GM18909 (cell line): ENCODE data around the gene NSUN2.
"Not testable (repeated sequence)": the region's sequence is repeated elsewhere in the genome, so short reads cannot be mapped to it uniquely, and the experiment has no call there.

Experiments
- ATAC-seq: cut with Tn5 transposase; IDR thresholded peaks from one replicate; pipeline ENCODE4 v1.9.1; 2021; ENCODE audit warnings: mild to moderate bottlenecking; ENCODE audit not compliant: unreplicated experiment, poor library complexity

Gene NSUN2

DNA sequence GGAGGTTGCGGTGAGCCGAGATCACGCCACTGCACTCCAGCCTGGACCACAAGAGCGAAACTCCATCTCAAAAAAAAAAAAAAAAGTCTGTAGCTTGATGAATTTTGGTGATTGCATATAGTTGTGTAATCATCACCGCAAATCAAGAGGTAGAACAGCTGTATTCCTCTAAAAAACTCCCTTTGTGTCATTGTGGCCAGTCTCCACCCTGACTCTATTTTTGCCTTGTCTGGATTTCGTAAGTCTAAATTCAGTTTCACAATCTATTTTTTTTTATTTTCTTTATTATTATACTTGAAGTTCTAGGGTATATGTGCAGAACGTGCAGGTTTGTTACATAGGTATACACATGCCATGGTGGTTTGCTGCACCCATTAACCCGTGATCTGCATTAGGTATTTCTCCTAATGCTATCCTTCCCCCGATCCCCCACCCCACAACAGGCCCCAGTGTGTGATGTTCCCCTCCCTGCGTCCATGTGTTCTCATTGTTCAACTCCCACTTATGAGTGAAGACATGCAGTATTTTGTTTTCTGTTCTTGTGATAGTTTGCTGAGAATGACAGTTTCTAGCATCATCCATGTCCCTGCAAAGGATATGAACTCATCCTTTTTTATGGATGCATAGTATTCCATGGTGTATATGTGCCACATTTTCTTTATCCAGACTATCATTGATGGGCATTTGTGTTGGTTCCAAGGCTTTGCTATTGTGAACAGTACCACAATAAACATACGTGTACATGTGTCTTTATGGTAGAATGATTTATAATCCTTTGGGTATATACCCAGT lies 12.9 kb upstream of the NSUN2 start:
- not testable (repeated sequence) for ATAC-seq

DNA sequence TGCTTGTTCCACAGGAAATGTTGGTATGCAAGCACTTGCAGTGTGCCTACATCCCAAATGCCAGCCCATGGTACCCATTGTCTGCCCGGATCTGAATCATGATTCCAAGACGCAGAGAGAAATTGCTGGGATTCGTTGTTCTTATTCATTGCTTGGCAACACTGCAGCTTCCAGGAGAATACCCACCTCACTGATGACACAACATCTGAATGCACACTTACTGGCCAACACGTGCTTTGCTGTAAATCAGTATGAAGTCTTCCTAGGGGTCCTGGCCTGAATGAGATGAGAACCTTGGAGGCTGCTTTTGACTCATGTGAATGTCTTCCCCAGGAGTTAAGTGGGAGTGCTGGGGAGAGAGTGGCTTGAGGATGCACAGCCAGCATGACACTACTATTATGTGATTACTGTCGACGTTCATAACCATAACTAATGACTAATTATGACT lies 12.0 kb upstream of the NSUN2 start:
- no peak for ATAC-seq

- no peak for ATAC-seq
Observed at GRCh38 chr5:6642655-6643054, 9.8 kb upstream of the NSUN2 start.

DNA sequence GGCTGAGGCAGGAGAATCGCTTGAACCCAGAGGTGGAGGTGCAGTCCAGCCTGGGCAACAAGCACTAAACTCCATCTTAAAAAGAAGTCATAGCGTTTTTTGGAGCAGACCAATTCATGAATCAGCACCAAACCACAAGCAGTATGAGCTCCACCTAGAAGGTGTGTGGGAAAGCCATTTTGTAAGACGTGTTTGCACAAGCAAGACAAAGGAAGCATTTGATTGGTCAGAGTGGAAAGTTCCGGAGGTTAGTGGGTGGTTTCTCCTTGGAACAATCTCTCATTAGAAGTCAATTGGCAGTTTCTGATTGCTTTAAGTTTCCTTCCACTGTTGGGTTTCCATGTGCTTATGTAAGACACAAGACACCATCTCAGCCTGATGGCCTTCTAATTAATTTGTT lies 5.4 kb upstream of the NSUN2 start:
- no peak for ATAC-seq

DNA sequence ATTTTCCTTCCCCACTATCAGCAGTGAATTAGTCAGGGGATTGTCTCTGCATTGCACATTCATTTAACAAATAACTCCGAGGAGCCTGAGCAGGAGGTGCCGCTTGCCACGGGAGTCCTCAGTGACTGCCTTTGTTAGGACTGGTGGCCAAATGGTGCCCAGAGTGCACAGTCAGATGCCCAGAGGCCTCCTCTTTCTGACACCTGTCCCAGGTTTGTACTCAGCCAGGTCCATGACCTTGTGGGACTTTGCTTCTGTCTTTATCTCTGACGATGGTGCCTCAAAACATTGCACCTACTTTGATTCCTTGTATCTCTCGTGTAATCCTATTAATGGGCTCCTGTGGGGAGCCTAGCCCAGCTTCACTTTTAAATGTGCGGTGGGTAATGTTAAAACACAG lies 4.7 kb upstream of the NSUN2 start:
- no peak for ATAC-seq

DNA sequence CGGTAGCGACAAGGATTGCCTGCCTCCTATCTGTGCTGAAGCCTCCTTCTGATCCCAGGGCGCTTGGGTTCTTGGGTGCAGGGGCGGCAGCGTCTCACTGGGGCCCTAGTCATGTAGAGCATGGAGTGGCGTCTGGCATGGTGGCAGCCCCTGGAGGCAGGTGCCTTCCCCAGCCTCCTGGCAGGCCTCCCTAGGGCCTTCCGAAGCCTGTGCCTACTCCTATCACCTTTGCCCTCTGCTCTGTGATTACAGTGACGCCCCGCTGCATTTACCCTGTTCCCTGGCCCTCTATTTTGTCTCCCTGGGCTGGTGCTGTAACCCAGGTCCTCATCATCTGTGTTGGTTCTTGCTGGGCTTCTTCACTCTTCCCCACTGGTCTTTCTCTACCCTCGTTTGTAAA lies 4.2 kb upstream of the NSUN2 start:
- no peak for ATAC-seq

GRCh38 chr5:6636293-6636692 lies 3.4 kb upstream of the NSUN2 start:
- ATAC-seq: no peak

- no peak for ATAC-seq
Observed at GRCh38 chr5:6634788-6635430, 2.1 kb upstream of the NSUN2 start.

DNA sequence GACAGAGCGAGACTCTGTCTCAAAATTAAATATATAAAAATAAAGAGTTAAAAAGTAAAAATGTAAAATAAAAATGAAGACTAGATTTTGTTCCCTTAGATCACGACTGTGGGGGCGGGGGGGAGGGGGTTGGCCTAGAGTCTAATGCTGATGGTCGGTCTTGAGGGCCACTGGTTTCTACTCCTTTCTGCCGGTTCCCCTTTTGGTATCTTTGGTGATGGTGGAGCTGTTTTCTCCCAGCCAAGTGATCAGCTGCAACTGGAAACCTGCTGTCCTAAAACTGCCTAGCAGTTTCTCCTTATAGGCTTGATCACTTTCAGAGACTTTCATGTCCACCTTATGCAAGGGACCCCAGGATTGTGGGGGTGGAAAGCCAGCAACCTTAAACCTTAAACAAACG lies 1.5 kb upstream of the NSUN2 start:
- ATAC-seq: no peak

GRCh38 chr5:6633469-6634245 lies 813 bp upstream of the NSUN2 start:
- ATAC-seq: peak; percentile 56

GRCh38 chr5:6632324-6632887 lies 438 bp downstream of the NSUN2 start:
- peak; percentile 25 for ATAC-seq

DNA sequence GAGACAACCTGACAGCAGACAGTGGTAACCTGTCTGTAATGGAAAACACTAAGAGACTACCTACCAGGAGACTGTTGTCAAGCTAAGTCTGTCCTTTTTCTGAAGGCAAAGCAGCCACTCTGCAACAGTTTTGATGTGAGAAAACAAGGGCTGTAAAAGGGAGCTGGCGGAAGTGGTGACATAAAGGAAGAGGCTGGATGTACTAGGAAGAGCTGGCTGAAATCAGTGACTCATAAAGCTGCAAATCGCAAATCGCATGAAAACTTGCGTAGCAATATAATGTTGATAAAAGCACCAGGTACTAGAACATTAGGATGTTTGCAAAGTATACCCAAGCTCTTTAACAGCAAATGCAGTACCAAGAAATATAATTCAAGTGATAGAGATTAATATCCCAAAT lies 1.4 kb downstream of the NSUN2 start:
- ATAC-seq: no peak

GRCh38 chr5:6626508-6626907 lies 6.3 kb downstream of the NSUN2 start:
- no peak for ATAC-seq

DNA sequence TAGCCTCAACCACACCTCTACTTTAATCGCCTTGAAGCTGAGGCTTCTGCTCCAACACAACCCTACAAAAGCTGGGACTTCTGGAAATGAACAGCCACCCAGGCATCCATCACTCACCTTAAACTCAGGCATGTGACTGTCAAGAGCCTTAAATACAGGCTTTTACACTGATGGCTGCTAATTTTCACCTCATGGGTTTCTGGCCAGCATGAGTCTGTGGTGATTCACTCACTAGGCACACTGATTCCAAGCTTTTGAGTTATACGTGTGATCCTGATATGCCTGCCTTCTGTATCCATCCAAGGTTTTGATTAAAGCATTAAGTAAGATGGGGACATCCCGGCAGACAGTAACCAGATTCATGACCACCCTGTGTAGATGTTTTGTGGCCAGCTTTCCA lies 8.9 kb downstream of the NSUN2 start:
- no peak for ATAC-seq

DNA sequence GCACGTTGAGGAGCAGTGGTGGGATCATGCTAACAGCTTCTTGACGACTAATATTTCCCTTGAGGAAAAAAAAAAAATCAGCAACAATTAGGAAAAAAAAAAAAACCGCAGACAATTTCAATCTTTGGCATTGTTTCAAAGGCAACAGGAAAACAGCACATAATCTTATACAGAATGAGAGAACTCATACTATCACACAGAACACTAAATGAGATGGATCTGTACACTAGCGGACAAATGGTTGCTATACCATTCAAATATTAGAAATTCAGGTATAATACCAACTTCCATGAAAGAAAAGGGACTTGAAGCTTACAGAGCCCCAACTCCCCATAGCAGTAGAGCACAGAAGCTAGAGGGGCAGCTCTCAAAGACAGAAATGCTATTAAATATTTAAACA lies 9.6 kb downstream of the NSUN2 start:
- ATAC-seq: no peak

DNA sequence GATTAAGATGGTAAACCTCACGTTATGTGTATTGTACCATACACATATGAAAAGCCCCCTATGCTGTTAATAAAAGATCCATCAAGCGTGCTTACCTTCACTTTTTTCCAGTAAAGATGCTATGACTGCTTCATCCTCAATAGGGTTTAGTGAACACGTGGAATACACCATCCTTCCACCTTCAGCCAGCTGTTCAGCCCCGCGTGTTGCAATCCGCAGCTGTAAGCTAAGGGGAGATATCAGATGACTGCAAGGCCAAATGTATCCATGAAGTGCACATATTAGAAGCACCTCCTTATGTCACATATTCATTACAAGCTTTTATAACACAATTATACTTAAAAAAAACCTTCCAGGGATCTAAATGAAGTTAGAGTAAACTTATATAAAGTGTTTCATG lies 16.2 kb downstream of the NSUN2 start:
- ATAC-seq: no peak

DNA sequence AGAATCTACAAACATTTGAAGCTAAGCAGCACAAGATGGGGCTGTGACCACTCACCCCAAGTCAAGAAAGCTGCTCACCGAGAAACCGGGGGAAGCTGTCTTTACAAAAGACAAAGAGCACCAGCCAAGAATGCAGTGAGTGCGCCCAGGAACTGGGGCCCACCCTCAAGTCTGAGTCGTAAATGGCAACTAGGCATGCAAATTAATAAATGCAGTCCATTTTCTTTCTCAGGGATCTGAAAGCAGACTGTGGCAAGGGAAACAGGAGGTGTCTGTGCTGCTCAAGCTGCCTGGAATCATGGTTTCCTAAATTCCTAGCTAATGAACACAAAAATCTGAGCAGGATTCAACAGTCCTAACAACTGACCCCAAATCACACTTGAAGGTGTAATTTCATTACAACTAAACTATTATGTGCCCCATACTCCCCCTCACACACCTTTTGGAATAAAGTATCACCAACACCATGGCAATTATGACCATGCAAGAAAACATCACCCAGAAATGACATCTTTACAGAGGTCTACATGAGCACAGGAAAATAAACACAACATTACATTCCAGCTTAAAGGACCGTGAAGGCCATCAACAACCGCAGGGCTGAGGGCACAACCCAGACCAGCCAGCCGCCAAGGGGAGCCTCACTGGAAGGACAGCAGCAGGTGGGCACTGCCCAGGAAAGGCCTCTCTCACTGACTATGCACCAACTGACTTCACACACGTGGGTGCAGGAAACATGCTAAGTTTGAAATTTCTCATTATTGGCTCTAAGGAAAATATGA lies 17.6 kb downstream of the NSUN2 start:
- no peak for ATAC-seq

DNA sequence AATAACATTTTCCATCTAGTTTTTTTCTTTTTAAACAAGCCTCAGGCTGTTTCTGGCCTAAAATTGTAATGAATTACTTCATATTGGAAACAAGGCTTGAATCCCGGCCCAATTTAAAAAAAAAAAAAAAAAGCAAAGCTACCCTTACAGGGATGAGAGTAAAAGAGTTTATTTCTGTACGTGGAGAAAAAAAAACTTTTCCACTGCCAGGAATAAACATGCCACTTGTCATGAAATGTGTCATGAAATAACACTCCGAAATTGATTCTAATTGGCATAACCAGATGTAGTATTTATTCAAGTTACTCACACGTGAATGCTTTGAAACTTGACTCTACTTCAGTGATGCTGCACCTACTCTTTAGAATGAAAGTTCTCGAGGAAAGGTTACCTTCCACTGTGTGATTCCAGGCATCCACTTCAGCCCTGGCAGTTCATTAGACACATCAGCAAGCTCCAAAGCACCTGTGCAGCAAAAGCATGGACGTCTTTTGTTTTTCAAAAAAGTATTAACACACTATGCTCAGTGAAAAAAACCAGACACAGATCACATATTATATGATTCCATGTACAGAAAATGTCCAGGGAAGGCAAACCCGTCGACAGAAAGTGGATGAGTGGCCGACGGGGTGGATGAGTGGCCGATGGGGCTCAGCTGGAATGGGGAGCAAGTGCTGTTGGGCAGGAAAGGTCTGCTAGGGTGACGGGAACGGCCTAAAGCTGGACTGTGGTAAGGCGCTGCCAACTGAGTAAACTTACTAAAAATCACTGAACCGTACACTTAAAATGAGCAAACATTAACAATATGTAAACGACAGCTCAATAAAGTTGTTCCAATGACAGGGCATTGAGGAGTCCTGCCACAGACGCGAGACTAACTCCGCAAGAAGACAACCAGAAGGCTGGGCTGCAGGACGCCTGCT lies 21.2 kb downstream of the NSUN2 start:
- ATAC-seq: no peak

DNA sequence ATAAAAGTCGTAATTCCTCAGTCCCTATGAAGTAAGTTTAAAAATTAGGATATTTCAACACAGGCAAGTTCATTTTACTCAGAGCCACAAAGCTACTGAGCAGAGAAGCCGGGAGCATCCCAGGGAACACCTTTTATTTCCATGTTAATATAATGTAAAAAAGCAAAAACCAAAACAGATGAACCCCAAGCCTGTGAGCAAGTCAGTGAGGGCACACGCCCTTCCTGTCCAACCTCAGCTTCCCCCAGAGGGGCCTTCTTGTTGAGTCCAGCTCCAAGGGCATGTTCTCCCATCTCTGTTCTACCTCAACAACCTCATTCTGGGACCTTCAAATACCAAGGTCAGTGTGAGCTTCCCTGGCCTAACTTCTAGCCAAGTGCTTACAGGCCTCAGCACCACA lies 24.8 kb downstream of the NSUN2 start:
- ATAC-seq: no peak
